ENCODE measurements around the gene ACSF3.
A peak's percentile ranks its signal among the peaks of the same experiment; 100 is the strongest.

ACSF3 gene

DNA sequence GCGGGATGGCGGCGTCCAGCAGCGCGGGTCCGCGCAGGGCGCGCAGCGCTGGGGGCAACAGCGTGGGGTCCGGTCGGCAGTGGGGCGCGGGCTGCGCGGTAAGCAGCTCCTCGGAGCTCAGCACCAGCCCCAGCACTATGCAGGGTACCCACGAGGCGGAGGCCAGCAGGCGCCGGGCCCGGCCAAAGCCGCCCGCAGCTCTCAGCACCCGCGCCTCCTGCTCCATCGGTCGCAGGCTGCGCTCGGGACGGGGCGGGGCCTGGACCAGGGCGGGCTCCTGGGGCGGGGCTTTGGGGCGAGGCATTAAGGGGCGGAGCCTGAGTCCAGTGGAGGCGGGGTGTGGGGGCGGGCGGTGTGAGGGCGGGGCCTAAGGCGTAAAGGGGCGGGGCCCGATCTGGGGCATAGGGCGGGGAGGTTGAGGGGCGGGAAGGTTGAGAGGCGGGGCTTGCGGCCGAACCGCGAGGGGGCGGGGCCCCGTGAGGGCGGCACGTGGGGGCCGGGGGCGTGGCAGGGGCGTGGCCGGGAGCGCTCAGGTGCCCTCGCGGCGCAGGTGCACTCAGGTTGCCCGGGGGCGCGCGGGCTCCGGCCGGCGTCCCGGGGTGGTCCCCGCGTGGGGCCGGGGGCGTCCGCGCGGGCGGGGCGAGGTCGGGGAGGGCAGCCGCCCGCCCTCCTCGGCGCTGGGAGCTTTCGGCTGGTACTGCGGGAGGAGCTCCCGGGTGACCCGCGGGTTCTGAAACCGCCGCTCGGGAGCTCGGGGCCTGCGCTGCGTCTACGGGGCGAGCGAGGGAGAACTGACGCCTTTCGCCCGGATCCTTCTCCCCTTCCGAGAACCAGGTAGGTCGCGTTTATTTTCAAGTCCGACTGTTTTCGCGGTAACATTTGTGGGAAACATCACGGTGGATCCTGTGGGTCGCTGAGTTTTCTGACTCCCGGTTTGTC is 108.1 kb downstream of the ACSF3 start:
- DNase-seq (ENCODE audit: low spot score) = peak; percentile 61

DNA sequence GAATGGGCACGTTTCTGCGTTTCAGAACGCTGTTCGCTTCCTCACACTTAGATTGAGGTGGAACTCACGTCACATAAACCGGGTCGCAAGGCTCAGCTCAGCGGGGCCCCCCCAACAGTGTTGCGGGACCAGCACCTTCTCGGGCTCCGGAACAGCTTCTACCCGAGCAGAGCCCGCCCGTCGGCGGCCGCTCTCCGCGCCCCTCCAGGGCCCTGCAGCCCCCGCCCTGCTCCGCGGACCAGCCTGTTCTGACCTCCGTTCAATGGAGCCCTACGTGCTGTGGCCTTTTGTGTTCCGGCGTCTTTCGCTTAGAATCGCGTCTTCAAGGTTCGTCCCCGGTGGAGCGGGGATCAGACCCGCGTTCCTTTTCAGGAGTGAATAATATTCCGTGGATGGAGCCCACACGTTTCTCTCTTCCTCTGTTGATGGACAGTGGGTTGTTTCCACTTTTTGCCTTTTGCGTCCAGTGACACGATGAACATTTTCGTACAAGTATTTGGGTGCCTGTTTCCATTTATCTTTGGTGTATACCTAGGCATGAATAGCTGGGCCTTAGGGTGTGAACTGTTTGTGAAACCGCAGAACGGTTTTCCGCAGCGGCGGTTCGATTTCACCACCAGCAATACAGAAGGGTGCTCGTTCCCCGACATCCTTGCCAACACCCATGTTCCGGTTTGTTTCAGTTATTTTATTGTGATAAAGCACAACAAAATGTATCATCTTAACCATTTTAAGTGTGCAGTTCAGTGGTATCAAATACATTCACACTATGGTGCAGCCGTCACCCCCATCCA is 109.0 kb downstream of the ACSF3 start:
- DNase-seq (ENCODE audit: low spot score) = no peak

All from NAMALWA (cell line).